Stimulated activated CD4-positive, alpha-beta T cell treated with anti-CD3 and anti-CD28 coated beads, Interleukin-12 subunit alpha, Interleukin-12 subunit beta, amount 100 ng/mL, for 4 hours (primary cell): ENCODE data around the gene CPOX.
A peak's percentile ranks its signal among the peaks of the same experiment; 100 is the strongest.
"Not testable (repeated sequence)": the region's sequence is repeated elsewhere in the genome, so short reads cannot be mapped to it uniquely, and the experiment has no call there.

Experiments
- DNase-seq: peaks from one replicate; pipeline ENCODE4 v3.0.0-alpha.2; 2020

Gene CPOX

GRCh38 chr3:98593046-98593936 is at the start of gene CPOX:
Gene CPOX, minus strand, starts transcription at chr3:98593611. Its CDS starts 107 bp downstream, at chr3:98593504.
- peak; percentile 84 for DNase-seq

- DNase-seq, result not testable (repeated sequence)
These were observed 49.4 kb upstream of the CPOX start for GRCh38 chr3:98642769-98643168.

- not testable (repeated sequence) for DNase-seq
These were observed 48.3 kb upstream of the CPOX start for GRCh38 chr3:98641756-98642155.

GRCh38 chr3:98638515-98638914 is 45.1 kb upstream of the CPOX start:
- not testable (repeated sequence) for DNase-seq

GRCh38 chr3:98630416-98630815 is 37.0 kb upstream of the CPOX start:
- no peak for DNase-seq

GRCh38 chr3:98628317-98628716 is 34.9 kb upstream of the CPOX start:
- DNase-seq, result no peak

- DNase-seq, result no peak
These were observed 32.7 kb upstream of the CPOX start for GRCh38 chr3:98626151-98626550.

GRCh38 chr3:98623572-98624280 is 30.3 kb upstream of the CPOX start:
- no peak for DNase-seq

GRCh38 chr3:98617841-98618240 is 24.4 kb upstream of the CPOX start:
- DNase-seq, result no peak

- no peak for DNase-seq
These were observed 20.2 kb upstream of the CPOX start for GRCh38 chr3:98613616-98614015.

- no peak for DNase-seq
These were observed 19.6 kb upstream of the CPOX start for GRCh38 chr3:98612996-98613517.

GRCh38 chr3:98612587-98612986 is 19.2 kb upstream of the CPOX start:
- DNase-seq, result no peak

- no peak for DNase-seq
These were observed 14.6 kb upstream of the CPOX start for GRCh38 chr3:98608029-98608428.

GRCh38 chr3:98603580-98603979 is 10.2 kb upstream of the CPOX start:
- no peak for DNase-seq

GRCh38 chr3:98602078-98602678 is 8.8 kb upstream of the CPOX start:
- DNase-seq, result no peak

- DNase-seq, result no peak
These were observed 7.8 kb upstream of the CPOX start for GRCh38 chr3:98601180-98601579.

GRCh38 chr3:98600412-98601095 is 7.1 kb upstream of the CPOX start:
- no peak for DNase-seq

GRCh38 chr3:98599647-98600411 is 6.4 kb upstream of the CPOX start:
- DNase-seq, result no peak

- no peak for DNase-seq
These were observed 5.1 kb upstream of the CPOX start for GRCh38 chr3:98598492-98598891.

GRCh38 chr3:98596541-98597500 is 3.4 kb upstream of the CPOX start:
- no peak for DNase-seq

- DNase-seq, result no peak
These were observed 2.7 kb upstream of the CPOX start for GRCh38 chr3:98596087-98596486.
